HFF-Myc (cell line): ENCODE measurements around the gene ABCE1.

Source experiments
- DNase-seq: peaks from one replicate; pipeline ENCODE4 v3.0.0-alpha.2; 2011; ENCODE audit warnings: low read depth; ENCODE audit errors: extremely low read depth
- H3K4me3 ChIP-seq: replicated peaks from 2 replicates; pipeline ENCODE4 v1.5.1; 2011; ENCODE audit warnings: low read depth, mild to moderate bottlenecking, control low read depth, low read length
- CTCF ChIP-seq: IDR thresholded peaks from 2 replicates; pipeline ENCODE4 v1.5.1; 2012; ENCODE audit warnings: mild to moderate bottlenecking, low read depth, low read length, control low read depth; ENCODE audit errors: missing control alignments

The ABCE1 gene

GRCh38 chr4:145081756-145082155, 16.4 kb upstream of the ABCE1 start:
- no peak overlapping the region for H3K4me3 ChIP-seq
- no peak for TF ChIP-seq CTCF
- no peak for DNase-seq

- TF ChIP-seq CTCF, result no peak
- DNase-seq, result no peak
- H3K4me3 ChIP-seq, result no peak overlapping the region
Observed at GRCh38 chr4:145083891-145084605, 14.1 kb upstream of the ABCE1 start.

GRCh38 chr4:145090380-145090779, 7.7 kb upstream of the ABCE1 start:
- DNase-seq, result no peak
- H3K4me3 ChIP-seq, result no peak overlapping the region
- TF ChIP-seq CTCF, result no peak

- no peak for DNase-seq
- no peak for TF ChIP-seq CTCF
Observed at GRCh38 chr4:145093638-145094037, 4.5 kb upstream of the ABCE1 start.

GRCh38 chr4:145097331-145097820, 735 bp upstream of the ABCE1 start:
- H3K4me3 ChIP-seq, result peak overlapping the region; percentile 62
- DNase-seq, result no peak
- TF ChIP-seq CTCF, result no peak

More at GRCh38 chr4:145093638-145094037, 4.5 kb upstream of the ABCE1 start:
- H3K4me3 ChIP-seq, result no peak overlapping the region

GRCh38 chr4:145098675-145099037, 545 bp downstream of the ABCE1 start:
- TF ChIP-seq CTCF, result no peak
- DNase-seq, result peak; percentile 29
- peak overlapping the region; percentile 62 for H3K4me3 ChIP-seq

GRCh38 chr4:145099653-145100052, 1.5 kb downstream of the ABCE1 start:
- peak overlapping the region; percentile 62 for H3K4me3 ChIP-seq
- DNase-seq, result no peak
- TF ChIP-seq CTCF, result no peak
